HG03442 (cell line): ENCODE measurements around the gene INO80E.
"Not testable (repeated sequence)": the region's sequence is repeated elsewhere in the genome, so short reads cannot be mapped to it uniquely, and the experiment has no call there.

ENCODE experiments used
- ATAC-seq: cut with Tn5 transposase; IDR thresholded peaks from one replicate; pipeline ENCODE4 v1.9.1; 2021; ENCODE audit warnings: mild to moderate bottlenecking, moderate library complexity; ENCODE audit not compliant: unreplicated experiment

INO80E gene

DNA sequence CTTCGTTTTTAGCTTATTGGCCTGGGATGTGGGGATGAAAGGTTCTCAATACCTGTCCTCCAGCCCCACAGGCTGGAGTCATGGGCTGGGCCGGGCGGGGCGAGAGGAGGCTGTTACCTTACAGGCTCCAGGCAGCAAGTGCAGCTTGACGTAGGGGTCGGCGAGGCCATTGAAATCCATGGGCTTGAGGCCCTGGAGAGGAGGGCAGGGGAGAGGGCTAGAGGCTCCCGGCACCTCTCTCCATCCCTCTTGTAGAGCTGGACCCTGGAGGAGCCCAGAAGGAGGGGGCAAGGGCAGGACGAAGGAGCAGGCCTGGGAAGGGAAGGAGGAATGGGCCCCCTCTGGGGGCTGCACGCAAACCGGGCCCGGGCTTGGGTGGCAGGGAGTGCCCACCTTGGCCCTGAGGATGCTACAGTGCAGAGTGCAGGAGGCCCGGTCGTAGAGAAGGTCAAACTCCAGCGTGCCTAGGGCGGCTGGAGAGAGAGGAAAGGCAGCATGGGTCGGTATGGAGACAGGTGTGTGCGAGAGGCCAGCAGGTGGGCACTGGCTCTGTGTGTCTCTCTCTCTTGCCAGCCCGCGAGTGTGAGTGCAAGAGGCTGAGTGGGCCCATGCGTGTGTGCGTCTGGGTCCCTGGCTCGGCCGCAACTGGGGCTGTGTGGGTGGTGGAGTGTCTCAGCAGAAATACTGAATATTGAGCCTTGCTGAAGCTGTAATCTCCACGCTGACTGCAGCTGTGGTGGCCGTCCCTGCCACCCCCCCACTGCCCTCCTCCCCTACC is 13.2 kb downstream of the INO80E start:
- ATAC-seq, result no peak

DNA sequence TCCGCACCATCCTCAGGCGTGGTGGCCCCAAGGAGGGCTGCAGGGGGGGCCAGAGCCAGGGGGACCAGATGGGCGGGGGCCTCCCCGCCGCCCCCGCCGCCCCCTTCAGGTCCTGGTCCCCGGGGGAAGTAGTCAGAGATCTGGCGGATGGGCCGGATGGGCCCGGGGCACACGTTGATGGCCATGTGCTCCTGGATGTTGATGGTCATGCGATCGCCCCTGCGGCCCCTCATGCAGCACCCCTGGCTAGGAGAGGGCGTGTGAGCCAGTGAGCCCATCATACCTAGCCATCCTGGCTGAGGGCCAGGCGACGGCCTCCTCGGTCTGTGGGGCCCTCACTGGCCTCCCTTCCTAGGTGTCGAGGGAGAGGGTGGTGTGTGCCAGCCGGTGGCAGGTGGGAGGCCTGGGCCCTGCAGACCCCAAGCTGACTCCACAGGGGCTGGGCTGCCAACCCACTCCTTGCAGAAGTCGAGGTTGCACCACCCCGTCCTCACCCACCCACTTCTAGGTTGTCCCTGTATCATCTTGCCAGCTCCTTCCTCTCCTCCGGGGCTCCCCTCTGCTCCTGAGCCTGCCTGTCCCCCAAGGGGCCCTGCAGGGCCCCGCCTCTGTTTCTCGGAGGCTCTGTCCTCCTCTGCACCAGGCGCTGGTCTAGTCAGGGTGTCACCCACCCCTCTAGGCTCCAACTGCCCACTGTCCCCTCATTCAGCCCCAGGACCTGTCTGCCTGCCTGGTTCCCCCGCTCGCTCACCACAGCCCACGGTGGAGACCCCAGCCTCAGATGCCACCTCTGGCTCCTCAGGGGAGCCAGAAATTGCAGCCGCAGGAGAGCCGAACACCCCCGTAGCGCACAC is 14.2 kb downstream of the INO80E start:
- ATAC-seq, result no peak

DNA sequence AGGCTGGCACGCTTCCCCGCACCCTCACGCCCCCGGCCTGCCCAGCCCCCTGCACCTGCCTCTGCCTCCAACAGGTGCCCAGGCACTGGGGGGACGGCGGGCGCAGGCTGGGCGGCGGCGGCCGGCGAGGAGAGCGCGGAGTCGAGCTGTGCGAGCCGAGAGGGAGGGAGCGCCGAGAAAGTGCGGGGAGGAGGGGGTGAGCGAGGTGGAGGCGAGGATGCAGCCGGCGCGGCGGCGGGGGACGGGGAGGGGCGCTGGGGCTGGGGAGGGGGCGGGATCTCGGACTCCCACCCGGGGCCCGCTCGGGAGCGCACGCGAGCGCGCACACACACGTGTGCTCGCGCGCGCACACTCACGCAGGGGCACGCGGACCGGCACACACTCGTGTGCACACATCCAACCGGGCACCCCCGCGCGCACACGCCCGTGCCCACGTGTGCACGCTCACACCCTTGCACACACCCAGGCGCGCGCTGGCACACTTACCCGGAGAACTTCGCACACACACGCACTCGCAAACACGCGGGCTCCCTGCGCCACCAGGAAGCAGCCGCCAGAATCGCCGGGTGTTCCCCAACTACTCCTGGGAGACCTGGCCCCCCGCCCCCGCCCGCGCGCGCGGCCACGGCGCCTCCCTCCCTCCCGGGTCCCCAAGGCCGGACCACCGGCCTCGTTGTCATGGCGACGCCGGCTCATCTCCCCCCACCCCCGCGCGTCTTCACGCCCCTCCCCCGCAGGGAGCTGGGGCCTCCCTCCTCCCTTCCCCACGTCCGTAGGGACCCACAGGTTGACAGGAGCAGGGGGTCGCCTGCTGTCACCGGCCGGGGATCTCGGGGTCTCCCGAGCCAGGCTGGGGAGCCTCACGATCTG is 15.0 kb downstream of the INO80E start, which contains the start of gene DOC2A:
DOC2A (minus strand) TSS at position 184 of the 870 bp plus-strand sequence. CDS start 805 bp downstream, outside the sequence.
- no peak for ATAC-seq

DNA sequence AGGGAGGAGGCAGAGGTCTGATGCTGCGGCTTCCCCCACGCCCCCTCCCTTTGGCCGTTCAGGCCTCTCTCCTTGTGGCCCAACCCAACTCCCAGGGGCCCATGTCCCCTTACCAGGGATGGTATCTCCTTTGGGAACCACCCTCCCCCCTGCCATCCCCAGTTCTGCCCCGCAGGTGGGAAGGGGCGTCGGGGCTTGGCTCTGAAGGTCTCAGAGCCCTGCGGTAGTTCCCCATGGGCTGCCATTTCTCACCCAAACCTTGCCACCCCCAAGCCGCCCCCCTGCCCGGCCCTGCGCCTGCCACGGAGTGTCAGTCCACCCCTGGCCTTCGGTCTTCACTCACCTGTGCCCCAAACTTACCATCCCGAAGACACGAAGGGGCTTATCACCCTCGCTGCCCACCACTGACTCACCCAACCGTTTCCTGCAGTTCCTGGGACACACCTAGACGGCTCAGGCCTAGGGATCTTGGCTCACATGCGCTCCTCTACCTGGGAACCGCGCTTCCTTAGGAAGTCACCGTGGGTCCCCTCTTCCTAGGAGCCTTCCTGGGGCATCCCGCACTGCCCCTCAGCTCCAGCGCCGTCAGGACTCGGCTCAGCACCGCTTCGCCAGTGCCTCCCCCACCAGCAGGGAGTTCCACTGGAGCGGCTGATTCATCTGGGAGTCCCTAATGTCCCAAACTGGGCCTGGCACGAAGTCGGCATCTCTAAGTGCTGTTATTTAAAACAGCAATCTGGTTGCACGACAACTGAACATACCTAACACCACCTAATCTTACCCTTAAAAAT is 15.9 kb downstream of the INO80E start:
- no peak for ATAC-seq

DNA sequence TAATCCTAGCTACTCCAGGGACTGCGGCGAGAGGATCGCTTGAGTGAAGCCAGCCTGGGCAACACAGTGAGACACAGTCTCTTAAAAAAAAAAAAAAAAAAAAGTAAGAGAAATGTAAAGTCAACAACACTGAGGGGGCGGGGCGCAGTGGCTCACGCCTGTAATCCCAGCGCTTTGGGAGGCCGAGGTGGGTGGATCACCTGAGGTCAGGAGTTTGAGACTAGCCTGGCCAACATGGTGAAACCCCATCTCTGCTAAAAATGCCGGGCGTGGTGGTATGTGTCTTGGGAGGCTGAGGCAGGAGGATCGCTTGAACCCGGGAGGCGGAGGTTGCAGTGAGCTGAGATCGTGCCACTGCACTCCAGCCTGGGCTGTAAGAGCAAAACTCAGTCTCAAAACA is 16.6 kb downstream of the INO80E start:
- ATAC-seq, result not testable (repeated sequence)

DNA sequence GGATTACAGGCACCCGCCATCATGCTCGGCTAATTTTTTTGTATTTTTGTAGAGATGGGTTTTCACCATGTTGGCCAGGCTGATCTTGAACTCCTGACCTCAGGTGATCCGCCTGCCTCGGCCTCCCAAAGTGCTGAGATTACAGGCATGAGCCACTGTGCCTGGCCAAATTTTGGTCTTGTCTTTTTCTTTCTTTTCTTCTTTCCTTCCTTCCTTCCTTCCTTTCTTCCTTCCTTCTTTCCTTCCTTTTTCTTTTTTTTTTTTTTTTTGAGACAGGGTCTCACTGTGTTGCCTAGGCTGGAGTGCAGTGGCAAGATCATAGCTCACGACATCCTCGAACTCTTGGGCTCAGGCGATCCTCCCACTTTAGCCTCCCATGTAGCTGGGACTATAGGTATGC is 19.4 kb downstream of the INO80E start:
- not testable (repeated sequence) for ATAC-seq

DNA sequence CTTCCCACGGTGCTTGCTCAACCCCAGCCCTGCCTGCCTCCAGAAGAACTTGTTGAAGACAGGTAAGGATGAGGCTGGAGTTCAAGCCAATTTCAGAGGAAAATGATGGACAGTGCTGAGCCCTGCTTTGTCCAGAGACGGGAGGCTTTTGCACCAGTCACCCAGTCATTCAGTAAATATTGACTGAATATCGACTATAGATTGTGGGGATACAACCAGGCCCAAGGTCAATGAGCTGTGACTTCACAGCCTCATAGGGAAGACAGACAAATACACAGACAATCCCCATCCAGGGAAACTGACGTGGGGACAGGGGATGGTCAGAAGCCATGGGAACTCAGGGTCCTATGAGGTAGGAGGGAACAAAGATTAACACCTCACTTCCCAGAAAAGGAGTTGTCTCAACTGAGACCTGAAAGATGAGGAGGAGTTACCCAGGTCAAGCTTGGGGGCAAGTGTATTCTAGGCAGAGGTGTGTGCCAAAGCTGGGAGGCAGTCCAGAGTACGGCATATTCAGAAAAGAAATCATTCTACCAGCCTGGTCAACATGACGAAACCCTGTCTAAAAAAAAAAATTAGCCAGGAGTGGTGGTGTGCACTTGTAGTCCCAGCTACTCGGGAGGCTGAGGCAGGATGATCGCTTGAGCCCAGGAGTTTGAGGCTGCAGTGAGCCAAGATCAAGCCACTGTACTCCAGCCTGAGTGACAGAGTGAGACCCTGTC is 20.7 kb downstream of the INO80E start:
- no peak for ATAC-seq

DNA sequence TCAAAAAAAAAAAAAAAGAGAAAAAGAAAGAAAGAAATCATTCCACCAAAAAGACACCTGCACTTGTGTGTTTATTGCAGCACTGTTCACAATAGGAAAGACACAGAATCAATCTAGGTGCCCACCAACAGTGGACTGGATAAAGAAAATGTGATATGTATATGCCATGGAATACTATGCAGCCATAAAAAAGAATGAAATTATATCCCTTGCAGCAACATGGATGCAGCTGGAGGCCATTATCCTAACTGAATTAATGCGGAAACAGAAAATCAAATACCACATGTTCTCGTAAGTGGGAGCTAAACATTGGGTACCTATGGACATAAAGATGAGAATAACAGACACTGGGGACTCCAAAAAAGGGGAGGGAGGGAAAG is 21.2 kb downstream of the INO80E start:
- ATAC-seq, result no peak

DNA sequence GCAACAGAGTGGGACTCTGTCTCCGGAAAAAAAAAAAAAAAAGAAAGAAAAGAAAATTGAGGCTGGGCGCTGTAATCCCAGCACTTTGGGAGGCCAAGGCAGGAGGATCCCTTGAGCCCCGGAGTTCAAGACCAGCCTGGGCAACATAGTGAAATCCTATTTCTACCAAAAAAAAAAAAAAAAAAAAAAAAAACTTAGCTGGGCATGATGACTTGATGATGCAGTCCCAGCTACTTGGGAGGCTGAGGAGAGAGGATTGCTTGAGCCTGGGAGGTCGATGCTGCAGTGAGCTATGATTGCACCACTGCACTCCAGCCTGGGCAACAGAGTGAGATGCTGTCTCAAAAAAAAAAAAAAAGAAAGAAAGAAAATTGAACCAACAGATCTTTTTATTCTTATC is 21.9 kb downstream of the INO80E start:
- not testable (repeated sequence) for ATAC-seq

DNA sequence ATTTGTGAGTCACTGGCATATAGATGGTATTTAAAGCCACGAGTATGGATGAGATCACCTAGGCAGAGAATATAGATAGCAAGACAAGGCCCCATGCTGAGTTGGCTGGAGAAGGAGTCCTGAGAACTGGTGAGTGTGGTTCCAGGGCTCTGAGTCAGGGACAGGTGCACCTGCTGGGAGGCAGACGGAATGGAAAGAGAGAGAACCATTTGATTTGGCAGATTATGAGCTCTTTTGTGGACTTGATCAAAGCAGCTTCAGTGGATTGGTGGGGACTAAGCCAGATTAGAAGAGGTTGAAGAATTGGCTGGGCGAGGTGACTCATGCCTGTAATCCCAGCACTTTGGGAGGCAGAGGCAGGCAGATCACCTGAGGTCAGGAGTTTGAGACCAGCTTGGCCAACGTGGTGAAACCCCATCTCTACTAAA is 22.7 kb downstream of the INO80E start:
- ATAC-seq, result no peak

DNA sequence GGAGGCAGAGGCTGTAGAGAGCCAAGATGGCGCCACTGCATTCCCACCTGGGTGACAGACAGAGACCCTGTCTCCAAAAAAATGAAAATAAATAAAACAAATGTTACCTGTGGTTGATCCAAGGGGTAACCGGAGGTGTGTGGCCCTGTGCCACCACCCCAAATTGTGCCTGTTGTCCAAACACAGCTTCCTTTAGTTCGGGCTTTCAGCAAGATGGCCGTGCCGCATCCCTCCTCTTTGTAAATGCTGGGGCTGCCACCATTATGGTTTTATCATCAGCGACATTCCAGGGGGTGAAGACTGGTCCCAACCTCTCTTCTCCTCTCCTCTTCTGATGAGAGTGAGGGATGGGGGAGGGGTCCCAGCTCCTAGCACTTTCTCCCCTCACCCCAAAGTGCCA is 26.8 kb downstream of the INO80E start, which contains the start of gene C16orf92:
C16orf92 (plus strand) TSS at position 312 of the 400 bp plus-strand sequence. CDS start 143 bp downstream, outside the sequence.
- no peak for ATAC-seq

DNA sequence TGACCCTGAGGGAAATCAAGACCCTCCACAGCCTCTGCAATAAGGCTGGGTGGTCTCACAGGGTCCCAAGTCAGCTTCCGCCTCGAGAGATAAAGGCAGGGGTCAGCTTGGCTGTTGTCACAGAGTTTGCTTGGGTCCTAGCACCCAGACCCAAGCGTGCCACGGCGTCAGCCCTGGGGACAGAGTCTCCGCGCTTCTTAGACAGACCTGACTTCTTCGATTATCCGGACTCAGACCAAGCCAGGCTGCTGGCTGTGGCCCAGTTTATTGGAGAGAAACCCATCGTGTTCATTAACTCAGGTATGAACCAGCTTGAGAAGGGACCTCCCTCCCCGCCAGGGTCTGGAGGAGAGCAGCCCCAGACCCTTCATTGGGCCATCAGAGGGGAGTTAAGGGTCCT is 27.5 kb downstream of the INO80E start:
- ATAC-seq, result no peak

DNA sequence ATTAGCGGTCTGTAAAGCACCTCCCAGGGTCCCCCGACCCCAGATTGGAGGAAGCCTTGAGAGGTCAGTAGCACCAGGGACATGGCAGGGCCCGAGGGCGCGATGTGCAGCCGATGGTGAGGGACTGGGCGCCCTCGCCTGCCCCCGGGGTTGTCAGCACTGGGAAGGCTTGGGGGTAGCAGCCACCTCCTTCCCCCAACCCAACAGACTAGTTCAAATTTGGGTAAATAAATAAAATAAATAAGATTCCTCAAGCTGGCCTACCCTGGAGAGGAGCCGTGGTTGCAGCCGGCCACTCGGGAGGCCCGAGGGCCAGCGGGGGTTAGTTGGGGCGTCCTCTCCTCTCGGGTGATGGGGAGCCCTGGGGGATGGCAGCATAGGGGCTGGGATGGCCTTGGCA is 28.4 kb downstream of the INO80E start:
- no peak for ATAC-seq

DNA sequence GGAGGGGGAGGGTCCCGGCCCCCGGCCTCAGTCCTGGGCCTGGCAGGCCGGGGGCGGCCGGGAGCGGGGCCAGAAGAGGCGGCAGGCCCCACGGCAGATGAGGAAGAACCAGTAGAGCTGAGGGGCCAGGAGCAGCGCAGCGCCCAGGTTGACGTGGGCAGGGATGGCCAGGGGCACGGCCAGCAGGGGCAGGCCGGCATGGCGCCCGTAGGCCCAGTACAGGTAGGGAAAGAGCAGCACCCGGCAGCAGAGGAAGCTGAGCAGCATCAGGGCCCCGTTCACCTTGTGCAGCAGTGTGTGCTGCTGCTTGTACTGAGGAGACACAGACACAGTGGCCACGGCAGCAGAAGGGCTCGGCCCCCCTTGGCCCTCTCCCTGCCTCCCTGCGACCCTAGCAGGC is 29.1 kb downstream of the INO80E start:
- no peak for ATAC-seq

DNA sequence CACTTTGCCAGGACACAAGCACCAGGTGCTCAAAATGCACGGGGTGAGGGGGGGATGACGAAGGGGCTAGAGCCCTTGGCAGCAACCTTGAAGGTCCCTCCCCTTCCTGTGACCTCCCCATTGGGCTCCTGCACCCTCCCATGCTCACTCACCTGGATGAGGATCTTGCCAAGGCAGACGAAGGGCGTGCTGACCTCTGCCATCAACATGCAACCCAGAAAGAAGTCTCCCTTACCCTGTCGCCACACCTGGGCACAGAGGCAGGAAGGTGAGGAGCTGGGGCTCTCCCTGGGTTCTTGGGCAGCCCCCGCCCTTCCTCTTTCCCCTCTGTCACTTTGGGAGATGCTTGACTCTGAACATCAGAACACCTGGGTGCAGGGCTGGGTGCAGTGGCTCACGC is 29.5 kb downstream of the INO80E start:
- ATAC-seq, result no peak

DNA sequence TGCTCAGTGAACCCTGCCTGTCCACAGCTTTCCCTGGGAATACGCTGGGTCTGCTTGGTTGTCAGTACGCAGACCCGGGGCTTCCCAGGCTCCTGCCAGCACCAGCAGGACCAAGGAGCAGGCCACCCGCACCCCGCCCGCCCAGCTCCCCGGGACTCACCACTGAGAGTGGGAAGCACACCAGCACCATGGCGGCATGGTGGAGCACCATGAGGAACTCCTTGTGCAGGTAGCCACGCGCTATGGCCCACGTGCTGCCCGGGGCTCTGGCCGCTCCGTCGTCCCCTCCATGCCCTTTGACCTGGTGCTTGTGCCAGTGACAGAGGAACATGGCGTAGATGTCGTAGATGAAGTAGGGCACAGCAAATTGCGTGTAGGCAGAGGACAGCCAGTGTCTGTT is 30.4 kb downstream of the INO80E start:
- ATAC-seq, result no peak

DNA sequence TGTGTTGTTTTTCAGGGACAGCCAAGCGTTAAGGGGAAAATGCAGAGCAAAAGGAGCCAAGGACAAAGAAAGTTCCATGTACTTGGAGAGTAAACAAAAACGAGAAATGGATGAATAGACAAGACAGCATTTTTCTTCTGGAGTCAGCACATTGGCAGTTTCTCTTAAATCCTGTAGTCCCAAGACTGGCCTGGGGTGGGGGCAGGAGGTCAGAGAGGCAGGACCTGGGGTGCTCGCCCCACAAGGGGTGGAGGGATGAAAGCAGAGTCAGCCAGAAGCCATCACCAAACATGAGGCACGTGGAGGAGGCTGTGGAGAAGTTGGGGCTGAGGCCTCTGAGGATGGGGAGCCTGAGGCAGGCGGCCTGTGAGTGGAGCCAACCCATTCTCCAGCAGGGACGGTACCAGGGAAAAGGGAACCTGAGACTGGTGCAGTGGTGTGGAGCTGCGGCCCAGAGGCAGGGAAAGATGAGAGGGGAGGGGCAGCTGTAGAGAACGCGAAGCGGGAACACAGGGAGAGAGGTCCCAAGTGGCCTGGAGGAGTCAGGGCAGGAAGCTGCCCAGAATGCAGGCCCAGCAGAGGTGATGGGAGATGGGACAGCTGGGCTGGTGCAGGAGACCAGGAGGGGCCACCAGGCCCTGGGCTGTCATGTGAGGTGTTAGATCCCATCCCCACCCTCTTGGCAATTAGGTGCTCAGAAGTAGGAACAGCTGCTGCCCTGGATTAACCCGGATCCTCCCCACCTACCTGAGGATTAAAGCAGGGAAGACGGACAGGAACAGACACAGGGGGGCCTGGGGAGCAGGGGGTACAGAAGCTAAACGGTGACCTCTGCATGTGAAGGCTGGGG is 31.8 kb downstream of the INO80E start:
- ATAC-seq, result no peak

DNA sequence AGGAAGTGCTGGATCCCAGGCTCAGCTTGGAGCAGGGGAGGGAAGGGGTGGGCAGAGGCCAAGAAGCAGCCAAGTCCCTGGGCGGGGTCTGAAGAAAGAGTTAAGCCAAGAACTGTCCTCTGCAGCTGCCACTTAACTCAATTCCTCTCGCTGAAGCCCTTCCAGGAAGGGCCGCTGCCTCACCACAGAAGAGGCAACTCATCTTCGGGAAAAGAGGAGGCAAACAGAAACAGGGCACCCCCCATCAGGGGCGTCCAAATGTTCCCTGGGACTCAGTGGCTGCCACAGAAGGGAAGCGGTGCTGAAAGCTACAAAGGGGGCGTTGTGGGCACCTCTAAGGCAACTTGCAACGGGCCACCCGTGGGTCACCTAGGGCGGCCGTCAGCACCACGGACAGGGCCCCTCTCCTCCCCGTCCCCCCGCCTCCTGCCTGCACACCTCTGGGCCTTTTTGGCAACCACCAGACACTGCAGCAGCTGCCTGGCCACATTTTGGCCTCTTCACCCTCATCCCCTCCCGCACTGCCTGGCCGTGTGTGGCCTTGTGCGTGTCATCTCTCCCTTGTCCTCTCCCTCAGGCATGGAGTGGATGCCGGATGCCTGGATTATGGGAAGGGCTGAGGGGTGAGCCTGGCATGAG is 32.5 kb downstream of the INO80E start:
- ATAC-seq, result no peak
